Caco-2 (cell line): ENCODE results near the gene CPNE1. TPM values are rescaled to one million over a fixed set of nuclear protein-coding genes. Genes with fewer than 3 reads are reported as not detected.

Source experiments
- BruUV-seq: library from RNA; stranded (reverse); fragments of 400-500 nt; replicated peaks from 2 replicates; lab custom pipeline; 2021; lab: Mats Ljungman, UMichigan
- CTCF ChIA-PET: fragments of 300-600 bp; sonication (Branson Sonifier 250); formaldehyde crosslinking; loops from one replicate; lab custom pipeline; 2022; ENCODE audit warnings: antibody characterized with exemption; lab: Charles Lee
- POLR2A ChIA-PET: fragments of 300-600 bp; sonication (Branson Sonifier 250); formaldehyde crosslinking; loops from one replicate; lab custom pipeline; 2022; ENCODE audit warnings: antibody characterized with exemption; lab: Charles Lee
- DNase-seq, 2 experiments: peaks; one replicate each; pipeline versions ENCODE4 v3.0.0 to v3.0.0-alpha.2; 2020 to 2022
- H3K27me3 ChIP-seq: replicated peaks from 2 replicates; pipeline ENCODE4 v1.6.0; 2011; ENCODE audit warnings: low read length; ENCODE audit not compliant: control insufficient read depth, insufficient read depth
- H3K36me3 ChIP-seq: 2 replicates; pipeline ENCODE4 v1.5.1; 2011; ENCODE audit warnings: low read length; ENCODE audit not compliant: control insufficient read depth, insufficient read depth
- H3K4me1 ChIP-seq: fragments of 250-450 bp; sonication (Bioruptor Pico); 2 replicates; pipeline ENCODE4 v1.5.1; 2020; ENCODE audit warnings: mild to moderate bottlenecking
- H3K4me3 ChIP-seq: 2 replicates; pipeline ENCODE4 v1.5.1; 2011; ENCODE audit warnings: low read depth, mild to moderate bottlenecking, control low read depth, low read length
- H3K9me3 ChIP-seq: fragments of 250-450 bp; sonication (Bioruptor Pico); 2 replicates; pipeline ENCODE4 v1.5.1; 2020; ENCODE audit warnings: mild to moderate bottlenecking, moderate library complexity
- H3K27ac Mint-ChIP-seq: one replicate; pipeline ENCODE4 v1.8.0; 2022; ENCODE audit warnings: mixed read lengths; ENCODE audit not compliant: unreplicated experiment
- H3K27me3 Mint-ChIP-seq: one replicate; pipeline ENCODE4 v1.8.0; 2022; ENCODE audit warnings: mixed read lengths; ENCODE audit not compliant: insufficient read depth, unreplicated experiment
- H3K36me3 Mint-ChIP-seq: one replicate; pipeline ENCODE4 v1.8.0; 2022; ENCODE audit warnings: mild to moderate bottlenecking, mixed read lengths; ENCODE audit not compliant: insufficient read depth, unreplicated experiment
- H3K4me1 Mint-ChIP-seq: one replicate; pipeline ENCODE4 v1.8.0; 2022; ENCODE audit warnings: low read depth, mixed read lengths; ENCODE audit not compliant: unreplicated experiment
- H3K4me3 Mint-ChIP-seq: one replicate; pipeline ENCODE4 v1.8.0; 2022; ENCODE audit warnings: mild to moderate bottlenecking, moderate library complexity, mixed read lengths; ENCODE audit not compliant: unreplicated experiment
- H3K9me3 Mint-ChIP-seq: one replicate; pipeline ENCODE4 v1.8.0; 2022; ENCODE audit warnings: mixed read lengths; ENCODE audit not compliant: unreplicated experiment
- CTCF ChIP-seq, 2 experiments: fragments of 200-600 bp in 1 of 2; IDR thresholded peaks; 1 replicate in 1 of 2; 2 replicates in 1 of 2; pipeline versions ENCODE4 v1.5.1 to v1.8.0; 2011 to 2022; ENCODE audit warnings: antibody characterized with exemption in 1 of 2, control low read depth in 1 of 2, inconsistent platforms in 1 of 2, low read depth in 1 of 2, low read length in 1 of 2, mild to moderate bottlenecking in 1 of 2, moderate library complexity in 1 of 2; ENCODE audit not compliant: insufficient read depth in 1 of 2, severe bottlenecking in 1 of 2, unreplicated experiment in 1 of 2
- intact Hi-C: fragments of 100-400 bp; cut with micrococcal nuclease; formaldehyde crosslinking; loops from one replicate; pipeline ENCODE4 v1.10.0; 2022; ENCODE audit not compliant: unreplicated experiment
- total RNA-seq: library from RNA; stranded (reverse); gene quantifications from 2 replicates; pipeline ENCODE4 v1.2.3, GENCODE V29; 2022

CPNE1 gene
- total RNA-seq, 1 experiment from 2014 or later: 833 TPM

GRCh38 chr20:35576816-35577215, 87.9 kb downstream of the CPNE1 start:
- H3K9me3 ChIP-seq: peaks cover 3% of the 10 kb centered on the region
- H3K27me3 Mint-ChIP-seq: no peaks in the 10 kb centered on the region
- no peak for TF ChIP-seq CTCF (IDR thresholded peaks at IDR 0.05; ENCODE audit: insufficient read depth in 1 of 2, low read depth in 1 of 2, low read length in 1 of 2, severe bottlenecking in 1 of 2, unreplicated experiment in 1 of 2)
- no peak overlapping the region for H3K27ac Mint-ChIP-seq
- H3K4me1 ChIP-seq: peaks cover 6% of the 10 kb centered on the region; the same call in 1 of the 2 replicates
- no TSS peak for BruUV-seq
- H3K9me3 Mint-ChIP-seq: peaks cover 10% of the 10 kb centered on the region
- DNase-seq: peak in 1 of 2 experiments; percentile 31
- no peak overlapping the region for H3K4me3 ChIP-seq
- no peaks in the 10 kb centered on the region for H3K36me3 ChIP-seq
- POLR2A ChIA-PET: no interaction called here
- CTCF ChIA-PET: interaction anchor here (0.6 to 0.7 kb wide), 2 partner anchors 39 to 160 kb away, joined by 4 to 8 read pairs; partner anchors contain the start of gene SPAG4
- intact Hi-C loops: loop anchor here (1.0 kb wide), 1 partner anchor 9 kb away; no protein-coding TSS in a partner anchor
- no peaks in the 10 kb centered on the region for H3K27me3 ChIP-seq
- no peak overlapping the region for H3K4me3 Mint-ChIP-seq
- no peaks in the 10 kb centered on the region for H3K36me3 Mint-ChIP-seq
- H3K4me1 Mint-ChIP-seq: peaks cover 2% of the 10 kb centered on the region

Other genes starting within 250 kb of the CPNE1 start
- not detected in 2 replicates for gene GDF5, start 226.7 kb downstream of the CPNE1 start, total RNA-seq
- gene CEP250, start 209.3 kb downstream of the CPNE1 start, total RNA-seq: 117 and 137 TPM in 2 replicates
- gene C20orf173, start 135.2 kb downstream of the CPNE1 start, total RNA-seq: not detected in 2 replicates
- 711 and 728 TPM in 2 replicates for gene ERGIC3, start 122.8 kb downstream of the CPNE1 start, total RNA-seq
- 5.4 and 6.1 TPM in 2 replicates for gene SPAG4, start 49.1 kb downstream of the CPNE1 start, total RNA-seq
- 146 and 147 TPM in 2 replicates for gene RBM12, start within 50 bp of the CPNE1 start, total RNA-seq
- 69.8 and 77.1 TPM in 2 replicates for gene NFS1, start 34.5 kb upstream of the CPNE1 start, total RNA-seq
- 354 and 357 TPM in 2 replicates for gene ROMO1, start 34.5 kb upstream of the CPNE1 start, total RNA-seq
- gene RBM39, start 77.4 kb upstream of the CPNE1 start, total RNA-seq: 750 and 777 TPM in 2 replicates
- 101 and 109 TPM in 2 replicates for gene PHF20, start 107.1 kb upstream of the CPNE1 start, total RNA-seq